ENCODE measurements around the gene ZSCAN31. TPM values are rescaled to one million over a fixed set of nuclear protein-coding genes. Genes with fewer than 3 reads are reported as not detected.

The ZSCAN31 gene
- total and polyA plus RNA-seq, 10 of the 15 experiments (the other 5 are each of a cell fraction or from before 2014, with no cell fraction given): 1.6 to 5.2 (median 2.9) TPM

GRCh38 chr6:28343898-28344677 lies 8.1 kb upstream of the ZSCAN31 start:
- no peak for TF ChIP-seq NFIC (IDR thresholded peaks at IDR 0.05; ENCODE audit: low read depth, low read length)
- TF ChIP-seq RELA (IDR thresholded peaks at IDR 0.05; ENCODE audit: borderline replicate concordance, partially characterized antibody): no peak
- TF ChIP-seq SMAD1 (IDR thresholded peaks at IDR 0.05; ENCODE audit: low read depth, partially characterized antibody): no peak
- Histone ChIP-seq H3K27ac (ENCODE audit: control insufficient read depth, insufficient read depth) (no peak overlapping the region), H3K9ac (ENCODE audit: control insufficient read depth, insufficient read depth, low read length) (no peak overlapping the region), H3K27me3 (replicated peaks in 1 of 2; ENCODE audit: control insufficient read depth in 2 of 2, insufficient read depth in 2 of 2, low read length in 1 of 2) (no peaks in the 10 kb centered on the region), H3K79me2 (ENCODE audit: control insufficient read depth, insufficient read depth, low read length) (no peaks in the 10 kb centered on the region), H2AFZ (ENCODE audit: control insufficient read depth, low read depth, low read length) (no peak overlapping the region), H3K36me3 (ENCODE audit: control insufficient read depth in 2 of 2, insufficient read depth in 2 of 2, low read length in 1 of 2) (no peaks in the 10 kb centered on the region), H4K20me1 (ENCODE audit: control insufficient read depth, insufficient read depth) (no peaks in the 10 kb centered on the region), H3K4me2 (ENCODE audit: control insufficient read depth, insufficient read depth) (no peak overlapping the region), H3K4me3 (no peak overlapping the region), H3K9me3 (replicated peaks; ENCODE audit: control insufficient read depth, insufficient read depth, low read length) (peaks cover 12% of the 10 kb centered on the region; the same call in 2 of the 3 replicates), H3K4me1 (ENCODE audit: control insufficient read depth, insufficient read depth, low read length) (no peaks in the 10 kb centered on the region)
- intact Hi-C loops (cut with micrococcal nuclease; ENCODE audit: unreplicated experiment) (no loop called here), in situ Hi-C loops (cut with MboI) (loop anchor here (25.0 kb wide), 1 partner anchor 1682 kb away; the partner anchor contains the start of gene ZNF322)
- no TSS peak for BruUV-seq (replicated peaks)
- 0% methylated on average over 1 of the region's 1 CpG for WGBS (ENCODE audit: insufficient coverage, insufficient replicate concordance, low lambda C conversion rate, missing lambda C conversion rate)
- RAD21 ChIA-PET (ENCODE audit: unreplicated experiment): no interaction called here
- SMC1A ChIA-PET (ENCODE audit: uncharacterized antibody, unreplicated experiment): no interaction called here
- POLR2A ChIA-PET: interaction anchor here (0.7 kb wide), 1 partner anchor 154 kb away, joined by 4 read pairs; no protein-coding TSS in a partner anchor
- DNase-seq (ENCODE audit: low read depth, low spot score) (no peak), FAIRE-seq (no peak), ATAC-seq (no peak)
- CTCF ChIA-PET: interaction anchor here (0.7 to 0.9 kb wide), 2 partner anchors 12 to 123 kb away, joined by 3 to 4 read pairs; no protein-coding TSS in a partner anchor

GRCh38 chr6:28340310-28341095 lies 4.6 kb upstream of the ZSCAN31 start:
- H3K36me3 ChIP-seq (ENCODE audit: control insufficient read depth in 2 of 2, insufficient read depth in 2 of 2, low read length in 1 of 2): no peaks in the 10 kb centered on the region
- H3K9me3 ChIP-seq (replicated peaks; ENCODE audit: control insufficient read depth, insufficient read depth, low read length): peaks cover 12% of the 10 kb centered on the region; the same call in 2 of the 3 replicates
- no peak overlapping the region for H2AFZ ChIP-seq (ENCODE audit: control insufficient read depth, low read depth, low read length)
- no peaks in the 10 kb centered on the region for H3K79me2 ChIP-seq (ENCODE audit: control insufficient read depth, insufficient read depth, low read length)
- H3K4me2 ChIP-seq (ENCODE audit: control insufficient read depth, insufficient read depth): no peak overlapping the region
- intact Hi-C loops (cut with micrococcal nuclease; ENCODE audit: unreplicated experiment) (no loop called here), in situ Hi-C loops (cut with MboI) (loop anchor here (25.0 kb wide), 1 partner anchor 1678 kb away; the partner anchor contains the start of gene ZNF322)
- DNase-seq (ENCODE audit: low read depth, low spot score): no peak
- H4K20me1 ChIP-seq (ENCODE audit: control insufficient read depth, insufficient read depth): no peaks in the 10 kb centered on the region
- BruUV-seq (replicated peaks): no TSS peak
- no peak overlapping the region for H3K27ac ChIP-seq (ENCODE audit: control insufficient read depth, insufficient read depth)
- no peak for ATAC-seq
- no peak overlapping the region for H3K9ac ChIP-seq (ENCODE audit: control insufficient read depth, insufficient read depth, low read length)
- ChIA-PET RAD21 (ENCODE audit: unreplicated experiment) (no interaction called here), SMC1A (ENCODE audit: uncharacterized antibody, unreplicated experiment) (interaction anchor here (1.0 kb wide), 1 partner anchor 241 kb away, joined by 3 read pairs; no protein-coding TSS in a partner anchor), CTCF (interaction anchor here (0.7 to 1.8 kb wide), 3 partner anchors 15 to 224 kb away, joined by 3 to 6 read pairs (median 4); no protein-coding TSS in a partner anchor), POLR2A (interaction anchor here (0.6 kb wide), 1 partner anchor 261 kb away, joined by 6 read pairs; no protein-coding TSS in a partner anchor)
- H3K27me3 ChIP-seq (replicated peaks in 1 of 2; ENCODE audit: control insufficient read depth in 2 of 2, insufficient read depth in 2 of 2, low read length in 1 of 2): no peaks in the 10 kb centered on the region
- peaks cover 8% of the 10 kb centered on the region; the same call in 1 of the 2 replicates for H3K4me1 ChIP-seq (ENCODE audit: control insufficient read depth, insufficient read depth, low read length)
- no peak overlapping the region for H3K4me3 ChIP-seq
- FAIRE-seq: no peak
- TF ChIP-seq CBX5 (IDR thresholded peaks at IDR 0.05; ENCODE audit: low read depth) (peak; percentile 84; the same call in 1 of the 2 replicates), YY1 (IDR thresholded peaks at IDR 0.05; ENCODE audit: low read depth, low read length) (0 out of 2 replicates have a peak, but pooled peaks have one; percentile 12), PRDM15 (CRISPR knock-in tag; IDR thresholded peaks at IDR 0.05) (no peak)
- 0% methylated on average over 1 of the region's 1 CpG for WGBS (ENCODE audit: insufficient coverage, insufficient replicate concordance, low lambda C conversion rate, missing lambda C conversion rate)

All from GM12878 (cell line).